ENCODE results near the gene PPFIA2. TPM values are rescaled to one million over a fixed set of nuclear protein-coding genes. Genes with fewer than 3 reads are reported as not detected.

Gene PPFIA2
- total RNA-seq, 1 experiment from 2014 or later = not detected

GRCh38 chr12:81723361-81723760, 35.8 kb downstream of the PPFIA2 start:
- Histone ChIP-seq H4K20me1 (ENCODE audit: low read length) (no peaks in the 10 kb centered on the region), H3K9me3 (ENCODE audit: low read length) (no peaks in the 10 kb centered on the region), H3K36me3 (ENCODE audit: low read depth, low read length) (no peaks in the 10 kb centered on the region), H3K27ac (ENCODE audit: low read length) (no peak overlapping the region), H3K9me2 (replicated peaks; ENCODE audit: low read length) (no peaks in the 10 kb centered on the region), H3K4me3 (ENCODE audit: low read length) (no peak overlapping the region), H3F3A (ENCODE audit: low read length, unreplicated experiment) (no peaks in the 10 kb centered on the region), H3K4me2 (ENCODE audit: low read length) (no peak overlapping the region), H2AFZ (ENCODE audit: low read length) (no peak overlapping the region), H3K4me1 (ENCODE audit: insufficient read depth, low read length) (no peaks in the 10 kb centered on the region), H3K79me2 (ENCODE audit: low read length) (no peaks in the 10 kb centered on the region), H3K9ac (ENCODE audit: low read length) (no peak overlapping the region), H3K27me3 (ENCODE audit: low read length) (no peaks in the 10 kb centered on the region)
- DNase-seq (no peak), ATAC-seq (no peak)
- intact Hi-C loops (cut with micrococcal nuclease) = no loop called here
- no peak for TF ChIP-seq EZH2 (IDR thresholded peaks at IDR 0.05; ENCODE audit: low read length, unreplicated experiment)
- BruUV-seq (replicated peaks) = no TSS peak
- CTCF ChIA-PET = no interaction called here
- POLR2A ChIA-PET (ENCODE audit: unreplicated experiment) = no interaction called here

GRCh38 chr12:81722004-81722403, 37.1 kb downstream of the PPFIA2 start:
- POLR2A ChIA-PET (ENCODE audit: unreplicated experiment) = no interaction called here
- CTCF ChIA-PET = no interaction called here
- no peak overlapping the region for H3K9ac ChIP-seq (ENCODE audit: low read length)
- DNase-seq (no peak), ATAC-seq (no peak)
- no peaks in the 10 kb centered on the region for H4K20me1 ChIP-seq (ENCODE audit: low read length)
- H3K9me3 ChIP-seq (ENCODE audit: low read length) = no peaks in the 10 kb centered on the region
- H3K79me2 ChIP-seq (ENCODE audit: low read length) = no peaks in the 10 kb centered on the region
- TF ChIP-seq EZH2phosphoT487 (IDR thresholded peaks at IDR 0.05; ENCODE audit: borderline replicate concordance, low read length) (no peak), CTCF (conservative IDR thresholded peaks at IDR 0.05; ENCODE audit: low read depth, low read length) (no peak), EZH2 (IDR thresholded peaks at IDR 0.05; ENCODE audit: low read length, unreplicated experiment) (no peak)
- no peaks in the 10 kb centered on the region for H3K4me1 ChIP-seq (ENCODE audit: insufficient read depth, low read length)
- no peaks in the 10 kb centered on the region for H3K36me3 ChIP-seq (ENCODE audit: low read depth, low read length)
- H3K4me2 ChIP-seq (ENCODE audit: low read length) = no peak overlapping the region
- no peaks in the 10 kb centered on the region for H3F3A ChIP-seq (ENCODE audit: low read length, unreplicated experiment)
- no peak overlapping the region for H2AFZ ChIP-seq (ENCODE audit: low read length)
- H3K9me2 ChIP-seq (replicated peaks; ENCODE audit: low read length) = no peaks in the 10 kb centered on the region
- no TSS peak for BruUV-seq (replicated peaks)
- no peak overlapping the region for H3K4me3 ChIP-seq (ENCODE audit: low read length)
- intact Hi-C loops (cut with micrococcal nuclease) = no loop called here
- H3K27me3 ChIP-seq (ENCODE audit: low read length) = no peaks in the 10 kb centered on the region
- no peak overlapping the region for H3K27ac ChIP-seq (ENCODE audit: low read length)

GRCh38 chr12:81718616-81719015, 40.5 kb downstream of the PPFIA2 start:
- Histone ChIP-seq H3K79me2 (ENCODE audit: low read length) (no peaks in the 10 kb centered on the region), H4K20me1 (ENCODE audit: low read length) (no peaks in the 10 kb centered on the region), H3F3A (ENCODE audit: low read length, unreplicated experiment) (no peaks in the 10 kb centered on the region), H2AFZ (ENCODE audit: low read length) (no peak overlapping the region), H3K27me3 (ENCODE audit: low read length) (no peaks in the 10 kb centered on the region), H3K4me2 (ENCODE audit: low read length) (no peak overlapping the region), H3K4me3 (ENCODE audit: low read length) (no peak overlapping the region), H3K4me1 (ENCODE audit: insufficient read depth, low read length) (no peaks in the 10 kb centered on the region), H3K9me3 (ENCODE audit: low read length) (no peaks in the 10 kb centered on the region), H3K36me3 (ENCODE audit: low read depth, low read length) (no peaks in the 10 kb centered on the region), H3K9me2 (replicated peaks; ENCODE audit: low read length) (no peaks in the 10 kb centered on the region), H3K27ac (ENCODE audit: low read length) (no peak overlapping the region), H3K9ac (ENCODE audit: low read length) (no peak overlapping the region)
- ChIA-PET POLR2A (ENCODE audit: unreplicated experiment) (no interaction called here), CTCF (no interaction called here)
- intact Hi-C loops (cut with micrococcal nuclease) = no loop called here
- no TSS peak for BruUV-seq (replicated peaks)
- no peak for DNase-seq
- TF ChIP-seq CTCF (conservative IDR thresholded peaks at IDR 0.05; ENCODE audit: low read depth, low read length) (no peak), EZH2phosphoT487 (IDR thresholded peaks at IDR 0.05; ENCODE audit: borderline replicate concordance, low read length) (no peak), EZH2 (IDR thresholded peaks at IDR 0.05; ENCODE audit: low read length, unreplicated experiment) (no peak)
- no peak for ATAC-seq

Data from PC-3 (cell line).